Islet of Langerhans (tissue), 1 donor: ENCODE measurements around the gene DUSP15.
A peak's percentile ranks its signal among the peaks of the same experiment; 100 is the strongest.

ENCODE experiments used
- FAIRE-seq: peaks from one replicate; lab custom pipeline; 2011; peaks lifted over from hg19 to GRCh38; lab: Jason Lieb, UNC

The DUSP15 gene

DNA sequence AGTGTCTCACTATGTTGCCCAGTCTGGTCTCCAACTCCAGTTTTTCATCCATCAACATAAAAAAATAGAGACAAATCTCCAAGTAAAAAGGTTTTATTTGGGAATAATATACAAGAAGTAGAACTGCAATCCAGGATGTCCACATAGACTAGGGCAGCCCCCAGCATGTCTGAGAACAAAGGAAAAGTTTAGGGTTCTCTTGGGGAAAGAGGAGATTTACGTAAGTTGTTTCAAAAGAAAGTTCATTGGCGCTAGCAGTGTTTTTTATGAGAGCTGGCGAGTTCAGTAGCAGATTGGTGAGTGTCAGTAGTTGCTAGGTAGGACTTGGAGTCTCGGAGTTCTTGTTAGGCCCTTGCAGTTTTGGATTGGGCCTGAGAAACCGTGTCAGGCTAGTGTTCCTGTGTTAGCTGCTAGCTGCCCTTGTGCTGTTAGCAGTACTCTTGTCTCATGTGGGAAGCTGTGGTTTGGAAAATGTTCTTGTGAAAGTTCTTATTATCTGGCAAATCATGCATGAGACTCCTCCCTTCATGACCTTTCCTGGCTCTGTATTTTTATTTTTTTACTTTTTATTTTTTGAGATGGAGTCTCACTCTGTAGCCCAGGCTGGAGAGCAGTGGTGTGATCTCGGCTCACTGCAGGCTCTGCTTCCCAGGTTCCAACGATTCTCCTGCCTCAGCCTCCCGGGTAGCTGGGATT is 24.8 kb upstream of the DUSP15 start:
- FAIRE-seq, result no peak

- no peak for FAIRE-seq
Observed at GRCh38 chr20:31890646-31891045, 20.3 kb upstream of the DUSP15 start.

- no peak for FAIRE-seq
Observed at GRCh38 chr20:31883829-31884228, 13.5 kb upstream of the DUSP15 start.

GRCh38 chr20:31881945-31882344 is 11.6 kb upstream of the DUSP15 start:
- FAIRE-seq, result no peak

DNA sequence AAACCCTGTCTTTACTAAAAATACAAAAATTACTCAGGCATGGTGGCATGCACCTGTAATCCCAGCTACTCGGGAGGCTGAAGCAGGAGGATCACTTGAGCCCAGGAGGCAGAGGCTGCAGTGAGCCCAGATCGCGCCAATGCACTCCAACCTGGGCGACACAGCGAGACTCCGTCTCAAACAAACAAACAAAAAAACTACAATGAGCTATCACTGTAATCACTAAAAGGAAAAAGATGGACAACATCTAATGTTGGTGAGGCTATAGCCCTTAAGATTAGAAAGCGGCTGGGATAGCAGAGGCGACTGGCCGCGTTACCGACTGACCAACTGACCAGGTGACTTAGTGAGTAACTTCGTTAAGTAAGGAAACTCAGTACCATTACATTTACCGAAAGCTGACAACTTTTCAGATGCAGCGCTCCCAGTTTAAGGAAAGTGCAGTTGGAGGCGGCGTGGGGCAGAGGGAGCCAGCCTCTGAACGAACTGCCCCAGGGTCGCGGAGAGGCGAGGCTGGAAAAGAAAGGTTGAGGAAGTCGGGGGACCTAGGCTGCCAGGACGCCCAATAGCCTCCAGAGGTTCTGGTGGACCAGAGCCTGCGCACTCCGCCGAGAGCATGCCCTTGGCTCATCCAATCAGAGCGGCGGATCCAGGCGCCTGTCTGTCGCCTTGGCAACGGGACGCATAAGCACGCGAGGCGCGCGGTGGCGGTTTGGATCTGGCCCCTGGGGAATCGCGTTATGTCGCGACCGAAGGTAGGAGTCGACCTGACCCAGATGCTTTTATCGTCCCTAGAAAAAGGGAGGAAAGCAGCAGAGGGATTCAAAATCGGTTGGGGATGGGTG is 9.0 kb upstream of the DUSP15 start:
- peak; percentile 89 for FAIRE-seq

GRCh38 chr20:31877684-31878083 is 7.4 kb upstream of the DUSP15 start:
- no peak for FAIRE-seq

DNA sequence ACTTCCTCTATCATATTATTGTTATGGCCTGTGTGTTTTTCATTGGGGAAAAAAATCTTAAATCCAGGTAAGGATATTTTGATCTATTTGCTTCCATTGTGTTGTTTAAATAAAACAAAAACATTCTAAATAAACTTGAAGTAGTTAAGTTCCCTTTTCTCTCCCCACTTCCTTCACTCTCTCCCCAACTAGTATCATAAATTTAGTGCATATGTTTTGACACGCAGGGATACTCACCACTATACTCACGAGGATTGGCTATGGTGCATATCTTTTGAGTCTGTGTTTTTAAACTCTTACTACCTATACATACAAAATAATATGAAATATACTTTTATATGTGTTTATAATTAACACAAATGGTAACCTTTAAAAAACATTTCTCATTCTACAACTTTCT is 5.3 kb upstream of the DUSP15 start:
- FAIRE-seq, result no peak

DNA sequence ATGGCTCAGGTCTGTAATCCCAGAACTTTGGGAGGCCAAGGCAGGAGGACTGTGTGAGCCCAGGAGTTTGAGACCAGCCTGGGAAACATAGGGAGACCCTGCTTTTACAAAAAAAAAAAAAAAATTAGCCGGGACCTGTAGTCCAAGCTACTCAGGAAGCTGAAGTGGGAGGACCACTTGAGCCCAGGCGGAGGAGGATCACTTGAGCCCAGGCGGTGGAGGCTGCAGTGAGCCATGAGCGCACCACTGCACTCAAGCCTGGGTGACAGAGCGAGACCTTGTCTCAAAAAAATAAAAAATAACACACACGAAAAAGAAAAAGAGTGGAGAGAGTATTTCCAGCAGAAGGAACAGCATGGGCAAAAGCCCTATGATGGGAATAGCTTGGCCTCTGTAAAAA is 2.1 kb upstream of the DUSP15 start:
- FAIRE-seq, result no peak

- FAIRE-seq, result no peak
Observed at GRCh38 chr20:31871618-31871954, 1.3 kb upstream of the DUSP15 start.

- no peak for FAIRE-seq
Observed at GRCh38 chr20:31870726-31871617, 645 bp upstream of the DUSP15 start.

GRCh38 chr20:31869673-31869941 is 720 bp downstream of the DUSP15 start:
- no peak for FAIRE-seq

GRCh38 chr20:31868853-31869672 is 1.3 kb downstream of the DUSP15 start:
- no peak for FAIRE-seq

DNA sequence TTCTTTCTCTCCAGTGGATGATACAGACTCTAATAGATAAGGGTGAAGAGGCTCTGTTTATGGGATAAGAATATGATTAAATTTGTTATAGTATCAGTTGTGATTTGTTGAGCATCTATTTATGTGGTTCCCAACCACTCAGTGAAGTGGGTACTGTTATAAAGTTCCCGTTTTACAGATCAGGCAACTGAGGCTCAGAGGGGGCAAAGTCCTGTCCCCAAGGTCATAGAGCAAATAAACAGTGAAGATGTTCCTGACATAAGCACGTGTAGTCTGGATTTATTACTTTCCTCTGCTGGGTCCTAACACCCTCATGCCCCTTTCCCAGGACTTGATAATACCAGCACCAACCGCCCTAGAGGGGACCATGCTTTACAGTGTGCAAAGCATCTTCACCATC is 4.1 kb downstream of the DUSP15 start:
- FAIRE-seq, result no peak

DNA sequence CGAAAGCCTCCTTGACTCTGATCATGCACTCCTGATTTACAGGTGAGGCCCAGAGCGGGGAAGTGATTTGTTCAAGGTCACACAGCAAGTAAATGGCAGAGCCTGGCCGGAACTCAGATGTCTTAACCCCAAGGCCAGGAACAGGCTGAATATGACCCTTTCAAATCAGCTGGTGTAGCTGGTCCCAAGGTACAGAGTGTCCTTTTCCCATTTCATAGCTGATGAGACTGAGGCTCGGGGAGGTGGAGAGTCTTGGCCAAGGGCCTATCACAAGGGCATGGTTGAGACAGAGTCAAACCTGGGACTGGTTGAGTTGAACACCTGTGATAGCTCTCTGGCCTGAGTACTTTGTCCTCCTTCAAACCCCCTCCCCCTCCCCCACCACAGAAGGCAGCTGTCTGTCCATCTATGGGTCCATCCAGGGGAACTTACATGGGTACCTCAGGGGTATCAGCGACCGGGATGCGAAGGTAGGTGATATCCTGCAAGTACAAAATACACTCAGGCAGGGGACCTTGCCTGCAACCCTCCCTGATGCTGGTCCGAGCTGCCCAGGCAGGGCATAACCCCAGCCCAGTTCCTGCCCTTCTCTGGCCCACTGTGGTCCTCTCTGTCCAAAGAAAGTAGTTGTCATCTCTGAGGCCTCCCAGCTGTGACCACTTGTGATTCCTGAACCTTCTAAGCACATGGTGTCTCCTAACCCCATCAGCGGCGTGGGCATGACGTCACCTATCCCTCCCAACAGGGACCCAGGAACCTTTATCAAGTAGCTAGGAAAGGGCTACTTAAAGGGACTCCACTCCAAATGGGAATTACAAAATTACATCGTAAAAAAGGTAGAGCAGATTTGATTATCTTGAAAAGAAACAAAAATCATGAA is 5.6 kb downstream of the DUSP15 start:
- no peak for FAIRE-seq

DNA sequence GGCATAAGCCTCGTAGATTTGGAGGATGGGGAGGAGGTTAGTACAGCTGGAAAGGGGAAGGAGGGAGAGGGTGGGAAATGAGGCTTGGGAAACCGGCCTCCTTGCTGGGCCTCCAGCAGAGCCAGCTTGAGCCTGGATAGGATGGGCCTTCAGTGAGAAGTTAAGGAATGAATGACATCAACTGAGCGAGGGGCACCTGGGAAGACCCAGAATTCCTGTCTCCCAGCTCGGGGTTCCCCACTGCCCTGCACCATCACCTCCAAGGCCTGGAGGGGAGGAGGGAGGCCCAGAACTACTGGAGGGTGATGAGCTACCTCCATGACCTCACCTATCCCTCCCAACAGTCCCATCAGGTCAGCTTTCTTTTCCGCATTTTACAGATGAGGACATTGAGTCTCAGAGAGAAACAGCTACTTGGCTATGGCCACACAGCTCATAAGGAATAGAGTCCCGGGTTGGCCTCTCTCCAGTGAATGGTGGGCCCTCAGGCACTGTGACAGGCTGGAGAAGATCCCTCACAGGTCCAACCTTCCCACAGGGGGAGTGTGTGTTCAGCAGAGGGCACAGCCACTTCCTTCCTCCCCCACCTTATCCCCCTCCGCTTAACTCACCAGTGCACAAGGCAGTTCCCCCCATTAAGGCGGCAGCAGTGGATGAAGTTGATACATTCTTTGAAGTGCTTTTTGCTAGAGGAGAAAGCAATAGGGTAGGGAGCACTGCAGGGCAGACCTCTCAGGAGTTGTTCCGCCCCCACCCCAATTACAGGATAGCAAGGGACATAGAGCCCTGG is 6.8 kb downstream of the DUSP15 start:
- FAIRE-seq, result no peak

DNA sequence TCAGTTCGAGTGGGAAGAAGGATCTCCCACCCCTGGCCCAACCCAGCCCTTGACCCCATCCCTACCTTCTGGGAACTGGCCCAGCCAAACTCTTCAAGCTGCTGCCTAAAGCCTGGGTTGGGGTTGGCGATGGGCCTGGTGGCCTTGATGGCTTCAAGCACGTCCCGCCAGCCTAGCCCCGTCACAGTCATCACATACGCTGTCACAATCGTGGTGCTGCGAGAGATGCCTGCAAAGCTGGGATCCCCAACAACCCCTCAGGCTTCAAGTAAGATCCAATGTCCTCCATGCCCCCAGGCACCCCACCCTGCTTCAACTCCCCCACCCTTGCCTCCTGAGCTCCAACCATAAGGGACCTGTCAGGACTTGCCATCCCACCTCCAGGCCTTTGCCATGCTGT is 7.8 kb downstream of the DUSP15 start:
- FAIRE-seq, result no peak

- FAIRE-seq, result no peak
Observed at GRCh38 chr20:31862157-31862470, 8.2 kb downstream of the DUSP15 start.

- FAIRE-seq, result no peak
Observed at GRCh38 chr20:31861385-31862156, 8.8 kb downstream of the DUSP15 start.

DNA sequence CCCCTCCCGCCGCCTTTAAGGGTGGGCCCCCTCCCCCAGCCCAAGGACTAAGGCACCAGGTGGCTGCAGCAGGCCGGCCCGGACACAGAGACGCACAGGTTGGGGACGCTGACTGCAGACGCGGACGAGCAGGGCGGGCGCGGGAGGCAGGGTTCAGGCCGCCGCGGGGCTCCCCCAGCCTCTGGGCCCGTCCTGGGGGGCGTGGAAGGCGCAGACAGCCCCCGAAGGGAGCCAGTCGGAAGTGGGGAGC is 9.3 kb downstream of the DUSP15 start:
- FAIRE-seq, result no peak
